Measurements from ENCODE around the gene LOXL3.
"Not testable (repeated sequence)": the region's sequence is repeated elsewhere in the genome, so short reads cannot be mapped to it uniquely, and the experiment has no call there.

LOXL3 gene

DNA sequence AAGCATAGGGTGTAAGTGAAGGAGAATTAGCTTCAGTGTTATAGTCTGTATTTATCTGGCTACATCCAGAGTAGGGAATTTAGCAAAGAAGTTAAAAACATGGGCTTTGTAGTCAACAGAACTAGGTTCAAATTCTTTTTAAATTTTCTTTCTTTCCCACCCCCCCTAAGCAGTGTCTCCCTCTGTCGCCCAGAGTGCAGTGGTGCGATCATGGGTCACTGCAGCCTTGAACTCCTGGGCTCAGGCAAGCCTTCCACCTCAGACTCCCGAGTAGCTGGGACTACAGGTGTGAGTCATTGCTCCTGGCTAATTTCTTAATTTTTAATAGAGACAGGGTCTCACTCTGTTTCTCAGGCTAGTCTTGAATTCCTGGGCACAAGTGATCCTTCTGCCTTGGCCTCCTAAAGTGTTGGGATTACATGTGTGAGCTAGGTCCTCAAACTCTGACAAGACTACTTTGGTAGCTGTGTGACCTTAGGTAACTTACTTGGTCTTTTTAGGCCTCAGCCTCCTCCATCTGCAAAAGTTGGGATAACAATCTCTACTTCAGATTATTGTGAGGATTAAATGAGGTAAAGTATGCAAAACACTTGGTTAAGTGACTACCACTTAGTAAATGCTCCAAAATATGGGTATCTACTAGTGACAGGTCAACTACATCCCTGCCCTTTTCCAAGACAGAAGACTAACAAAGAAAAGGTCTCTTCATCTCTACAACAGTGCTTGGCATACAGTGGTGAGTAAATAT lies 18.6 kb upstream of the LOXL3 start:
- no peak for DNase-seq

DNA sequence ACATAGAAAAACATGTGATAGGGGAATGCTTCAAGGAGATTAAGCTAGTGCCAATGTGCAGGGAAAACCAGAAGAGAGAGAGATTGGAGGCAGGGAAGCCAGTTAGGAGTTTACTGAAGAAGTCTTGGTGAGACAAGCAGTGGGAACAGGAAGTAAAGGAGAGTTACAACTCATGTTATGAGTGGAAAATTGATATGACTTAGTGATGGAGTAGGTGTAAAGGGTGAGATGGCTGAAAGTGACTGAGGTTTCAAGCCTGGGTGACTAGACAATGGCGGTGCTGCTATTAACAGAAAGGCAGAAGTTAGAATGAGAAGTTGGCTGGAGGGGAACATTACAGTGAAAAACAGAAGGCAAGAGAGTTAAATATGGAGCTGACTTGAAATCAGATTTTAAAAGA lies 17.3 kb upstream of the LOXL3 start:
- DNase-seq, result no peak

DNA sequence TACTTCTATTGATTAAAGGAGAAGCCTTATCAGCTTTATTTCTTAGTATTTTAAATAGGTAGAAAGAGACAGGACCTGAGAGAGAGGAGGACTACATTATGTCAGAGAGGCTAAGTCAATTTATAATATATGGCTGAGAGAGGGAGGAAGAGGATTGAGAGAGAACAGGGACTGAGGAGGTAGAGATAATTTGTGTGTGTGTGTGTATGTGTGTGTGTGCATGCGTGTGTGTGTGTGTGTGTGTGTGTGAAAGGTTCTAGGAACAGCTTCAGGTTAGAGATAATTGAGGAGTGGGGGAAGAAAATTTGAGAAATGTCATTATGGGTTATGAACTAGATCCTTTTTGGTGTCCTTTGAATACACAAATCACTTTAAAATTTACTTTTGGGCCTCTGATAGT lies 15.9 kb upstream of the LOXL3 start:
- DNase-seq, result no peak

DNA sequence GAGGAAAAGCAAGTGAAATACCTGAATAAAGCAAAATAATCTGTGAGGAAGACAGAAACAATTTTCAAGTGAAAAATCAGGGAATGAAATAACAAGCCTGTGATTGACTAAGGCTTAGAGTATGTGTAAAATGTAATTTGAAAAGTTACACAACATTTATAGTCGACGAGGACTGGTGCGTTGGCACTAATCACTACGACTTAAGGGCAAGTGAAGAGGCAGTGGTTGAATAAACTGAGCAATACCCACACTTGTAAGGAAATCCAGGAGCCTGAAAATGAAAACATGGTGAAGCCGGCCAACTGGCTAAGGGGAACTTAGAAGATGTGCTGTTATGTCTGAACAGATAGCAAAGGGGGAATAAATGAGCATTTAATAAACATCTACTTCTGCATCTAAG lies 14.1 kb upstream of the LOXL3 start:
- DNase-seq, result no peak

DNA sequence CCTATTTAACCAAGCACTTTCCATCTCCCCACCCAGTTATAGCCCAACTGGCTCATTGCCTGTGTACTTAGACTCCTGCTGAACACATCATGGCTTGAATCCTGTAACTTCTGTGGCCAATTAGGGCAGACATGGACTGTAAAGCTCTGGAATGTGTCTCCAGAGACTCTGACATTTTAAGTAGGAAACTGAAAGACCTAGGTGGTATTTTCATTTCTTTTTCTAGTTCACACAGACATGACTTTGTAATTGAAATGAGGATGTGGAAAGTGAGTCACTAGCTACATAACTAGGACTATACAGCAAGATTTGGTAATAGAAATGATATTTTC lies 13.0 kb upstream of the LOXL3 start:
- no peak for DNase-seq

DNA sequence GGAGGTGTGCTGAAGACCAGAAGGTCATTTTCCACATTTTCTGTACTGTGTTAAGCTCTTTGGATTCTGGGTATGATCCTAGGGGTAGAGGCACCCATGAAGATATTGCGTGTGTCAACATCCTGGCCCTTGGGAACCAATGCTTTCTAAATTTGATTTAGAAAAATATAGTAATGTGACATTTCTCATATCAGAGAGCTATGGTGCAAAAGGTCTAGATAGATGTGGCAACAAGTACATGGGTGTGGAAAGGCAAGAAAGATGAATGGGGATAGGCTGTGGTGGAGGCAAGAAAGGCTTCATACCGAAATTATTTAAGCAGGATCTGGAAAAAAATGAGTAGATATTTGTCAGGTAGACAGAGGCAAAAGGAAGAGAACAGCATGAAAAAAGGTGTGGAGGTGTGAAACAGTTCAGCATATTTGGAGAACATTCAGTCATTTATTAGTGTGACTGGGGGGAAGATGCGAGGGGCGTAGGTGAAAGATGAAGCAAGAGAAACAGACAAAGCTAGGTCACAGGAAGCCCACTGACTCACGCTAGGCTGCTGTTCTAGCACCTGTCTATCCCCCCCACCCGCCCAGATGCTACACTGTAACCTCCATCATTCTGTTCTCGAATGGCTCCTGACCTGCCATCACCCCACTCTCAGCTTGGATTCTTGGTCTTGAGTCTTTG lies 12.5 kb upstream of the LOXL3 start:
- DNase-seq, result no peak

DNA sequence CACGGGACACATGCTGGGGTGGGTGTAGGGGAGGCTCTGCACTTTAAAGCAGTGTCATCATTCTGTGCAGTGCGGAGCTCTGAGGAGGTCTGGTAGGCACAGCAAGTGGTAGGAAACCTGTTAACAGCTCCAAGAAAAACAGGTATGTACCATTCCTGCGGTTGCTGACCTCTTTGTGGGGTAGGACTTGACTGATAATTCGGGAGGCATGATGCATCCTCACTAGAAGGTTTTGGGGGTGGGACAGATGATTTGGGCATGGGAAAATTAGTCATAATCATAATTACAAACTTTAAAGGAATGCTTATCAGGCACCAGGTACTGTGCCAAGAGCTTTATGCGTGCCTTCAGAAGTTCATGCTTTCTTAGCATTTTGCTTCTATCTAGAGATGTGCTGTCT lies 10.5 kb upstream of the LOXL3 start:
- no peak for DNase-seq

DNA sequence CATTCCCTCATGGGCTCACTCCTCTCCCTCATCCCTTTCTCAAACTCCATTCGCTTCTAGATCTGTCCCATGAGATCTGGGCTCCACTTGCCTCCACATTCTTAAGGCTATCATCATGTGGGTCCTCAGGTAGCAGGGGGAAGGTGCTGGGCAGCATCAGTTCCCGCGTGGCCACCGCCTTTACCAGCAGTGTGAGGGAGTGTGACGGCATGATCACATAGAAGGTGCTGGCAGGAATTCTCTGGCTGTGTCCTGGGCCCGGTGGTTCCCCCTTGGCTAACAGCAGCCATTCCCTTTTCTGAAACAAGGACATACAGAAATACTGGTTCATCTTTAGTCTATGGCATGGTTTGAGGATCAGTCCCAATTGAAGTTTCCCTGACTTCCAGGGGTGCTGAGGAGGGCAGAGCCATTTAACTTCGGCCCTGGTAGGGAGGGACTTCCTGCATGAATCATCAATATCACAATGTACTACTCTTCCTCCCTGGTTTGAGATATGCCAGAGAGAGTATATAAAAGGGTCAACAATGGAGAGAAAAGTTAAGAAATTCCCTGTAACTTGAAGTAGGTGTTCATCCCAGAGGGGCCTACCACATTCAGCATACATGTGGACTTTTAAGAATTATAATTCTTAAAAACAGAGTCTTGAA lies 8.5 kb upstream of the LOXL3 start:
- no peak for DNase-seq

DNA sequence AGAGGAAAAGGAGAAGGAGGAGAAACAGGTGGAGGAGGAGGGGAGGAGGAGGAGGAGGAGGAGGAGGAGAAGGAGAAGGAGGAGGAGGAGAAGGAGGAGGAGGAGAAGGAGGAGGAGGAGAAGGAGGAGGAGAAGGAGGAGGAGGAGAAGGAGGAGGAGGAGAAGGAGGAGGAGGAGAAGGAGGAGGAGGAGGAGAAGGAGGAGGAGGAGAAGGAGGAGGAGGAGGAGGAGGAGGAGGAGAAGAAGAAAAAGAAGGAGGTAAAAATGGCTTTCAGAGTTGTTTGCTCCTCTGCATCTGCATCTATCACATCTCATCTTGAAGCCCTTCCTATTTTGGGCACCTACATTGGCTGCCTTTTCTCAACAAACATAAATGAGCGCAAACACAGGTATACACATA lies 7.3 kb upstream of the LOXL3 start:
- DNase-seq, result not testable (repeated sequence)

DNA sequence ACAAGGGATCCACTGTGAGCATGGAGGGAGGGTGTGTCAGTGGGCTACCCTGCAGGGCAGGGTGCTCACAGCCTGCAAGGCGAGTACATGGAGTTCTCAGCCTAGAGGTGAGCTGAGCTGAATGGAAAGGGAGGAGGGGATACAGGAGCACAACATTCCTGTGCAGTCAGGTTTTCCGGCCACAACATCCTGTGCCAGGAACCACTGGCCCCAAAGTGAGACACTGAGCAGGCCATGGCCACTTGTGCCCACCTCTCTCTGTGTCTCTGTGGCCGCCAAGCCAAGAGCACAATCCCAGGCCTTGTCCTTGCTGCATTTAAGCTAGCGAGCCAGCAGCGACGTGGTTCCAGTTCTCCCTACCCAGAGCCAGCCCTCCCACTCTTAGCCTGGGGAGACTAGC lies 6.8 kb upstream of the LOXL3 start:
- no peak for DNase-seq

DNA sequence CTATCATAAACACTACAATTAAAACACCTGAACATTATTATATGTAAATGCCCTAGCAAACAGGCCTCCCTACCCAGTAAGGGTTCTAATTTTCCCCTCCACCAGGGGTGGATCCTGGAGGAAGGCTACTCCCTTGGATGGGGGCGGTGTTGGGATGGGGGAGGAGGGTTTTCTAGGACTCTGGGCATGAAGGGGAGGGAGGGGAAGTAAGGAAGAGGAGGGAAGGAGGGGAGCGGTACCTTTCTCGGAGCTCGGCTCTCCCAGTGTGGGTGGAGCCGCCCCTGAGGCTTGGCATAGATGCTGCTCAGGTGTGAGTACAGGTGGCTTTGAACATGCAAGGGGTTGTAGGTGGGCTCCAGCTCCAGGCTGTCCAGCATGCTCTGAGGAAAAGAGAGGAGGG lies 6.2 kb upstream of the LOXL3 start:
- DNase-seq, result no peak

DNA sequence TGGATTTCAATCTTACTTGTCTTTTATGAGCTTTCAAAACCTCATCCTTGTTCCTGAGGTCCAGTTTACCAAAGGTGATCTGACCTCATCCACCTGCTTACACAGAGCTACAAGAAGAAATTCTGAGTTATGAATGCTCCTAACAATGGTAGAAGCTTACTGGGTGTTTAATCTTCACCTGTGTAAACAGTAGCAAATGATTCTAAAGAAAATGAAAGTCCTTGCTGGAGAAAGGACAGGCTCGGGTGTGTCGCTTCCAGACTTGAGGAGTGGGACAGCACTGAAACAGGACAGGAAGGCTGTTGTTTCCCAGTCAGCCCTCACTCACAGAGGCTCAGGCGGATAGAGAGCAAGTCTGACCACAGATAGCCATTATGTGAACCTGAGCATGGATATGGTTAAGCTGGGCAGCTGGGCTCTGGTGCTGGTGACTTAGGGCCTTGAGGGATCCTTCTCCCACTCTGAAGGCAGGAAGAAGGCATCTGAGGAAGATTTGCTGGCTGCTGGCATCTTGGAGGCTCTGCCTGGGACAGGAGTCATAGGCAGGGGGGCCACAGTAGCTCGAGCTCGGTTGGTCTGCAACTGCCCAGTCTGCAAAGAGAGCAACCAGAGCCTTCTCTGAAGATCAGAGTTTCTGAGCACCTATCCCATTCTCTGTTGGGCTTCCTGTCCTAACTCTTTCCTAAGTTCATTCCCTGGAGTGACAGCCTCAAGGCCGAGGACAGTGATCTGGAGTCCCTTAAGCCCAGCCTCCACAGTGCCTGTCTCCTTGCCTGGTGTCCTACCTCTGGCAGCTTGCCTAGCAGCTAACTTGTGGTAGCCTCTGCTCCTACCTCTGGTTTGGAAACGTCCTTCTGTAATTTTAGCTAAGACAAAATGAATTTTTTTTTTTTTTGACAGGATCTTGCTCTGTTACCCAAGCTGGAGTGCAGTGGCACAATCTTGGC lies 4.8 kb upstream of the LOXL3 start:
- no peak for DNase-seq

DNA sequence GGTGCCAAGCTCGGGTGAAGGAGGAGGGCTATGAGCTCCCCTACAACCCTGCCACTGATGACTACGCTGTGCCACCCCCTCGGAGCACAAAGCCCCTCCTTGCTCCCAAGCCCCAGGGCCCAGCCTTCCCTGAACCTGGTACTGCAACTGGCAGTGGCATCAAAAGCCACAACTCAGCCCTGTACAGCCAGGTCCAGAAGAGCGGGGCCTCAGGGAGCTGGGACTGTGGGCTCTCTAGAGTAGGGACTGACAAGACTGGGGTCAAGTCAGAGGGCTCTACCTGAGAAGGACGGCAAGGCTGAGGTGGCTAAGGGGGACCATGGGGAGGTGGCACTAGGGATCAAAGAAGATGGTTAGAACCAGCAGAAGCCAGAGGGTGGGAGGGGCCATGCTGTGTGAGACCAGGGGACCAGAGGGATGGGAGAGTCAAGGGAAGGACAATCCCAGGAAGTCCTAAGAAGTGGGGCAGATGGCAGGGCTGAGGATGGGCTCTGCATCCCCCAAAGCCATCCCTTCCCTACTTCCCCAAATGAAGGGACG lies 3.2 kb upstream of the LOXL3 start:
- DNase-seq, result no peak

DNA sequence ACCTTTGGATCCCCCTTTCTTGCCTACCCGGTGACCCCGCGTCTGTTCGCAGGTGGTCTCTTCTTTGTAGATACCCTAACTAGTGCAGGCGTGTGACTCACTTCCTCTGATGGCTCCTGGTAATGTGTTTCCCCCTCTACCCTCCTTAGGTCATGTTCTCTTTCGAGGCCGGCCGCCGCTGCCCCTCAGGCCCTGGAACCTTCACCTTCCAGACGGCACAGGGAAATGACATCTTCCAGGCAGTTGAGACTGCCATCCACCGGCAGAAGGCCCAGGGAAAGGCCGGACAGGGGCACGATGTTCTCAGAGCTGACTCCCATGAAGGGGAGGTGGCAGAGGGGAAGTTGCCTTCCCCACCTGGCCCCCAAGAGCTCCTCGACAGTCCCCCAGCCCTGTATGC lies 2.4 kb upstream of the LOXL3 start:
- DNase-seq, result no peak

DNA sequence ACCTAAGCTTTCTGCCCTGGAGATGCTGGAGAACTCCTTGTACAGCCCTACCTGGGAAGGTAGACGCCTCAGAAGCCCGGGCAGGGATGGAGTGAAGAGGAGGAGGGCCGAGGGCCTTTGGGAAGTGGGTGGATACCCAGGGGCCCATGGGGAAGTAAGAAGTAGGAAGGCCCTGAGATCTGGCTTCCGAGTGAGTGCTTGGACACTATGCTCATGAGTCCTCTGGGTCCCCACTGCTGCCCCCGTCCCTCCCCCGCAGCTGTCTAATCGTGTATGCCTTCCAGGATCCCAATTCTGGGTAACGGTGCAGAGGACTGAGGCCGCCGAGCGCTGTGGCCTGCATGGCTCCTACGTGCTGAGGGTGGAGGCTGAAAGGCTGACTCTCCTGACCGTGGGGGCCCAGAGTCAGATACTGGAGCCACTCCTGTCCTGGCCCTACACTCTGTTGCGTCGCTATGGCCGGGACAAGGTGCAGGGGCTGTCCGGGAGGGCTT lies 1.9 kb upstream of the LOXL3 start:
- no peak for DNase-seq

DNA sequence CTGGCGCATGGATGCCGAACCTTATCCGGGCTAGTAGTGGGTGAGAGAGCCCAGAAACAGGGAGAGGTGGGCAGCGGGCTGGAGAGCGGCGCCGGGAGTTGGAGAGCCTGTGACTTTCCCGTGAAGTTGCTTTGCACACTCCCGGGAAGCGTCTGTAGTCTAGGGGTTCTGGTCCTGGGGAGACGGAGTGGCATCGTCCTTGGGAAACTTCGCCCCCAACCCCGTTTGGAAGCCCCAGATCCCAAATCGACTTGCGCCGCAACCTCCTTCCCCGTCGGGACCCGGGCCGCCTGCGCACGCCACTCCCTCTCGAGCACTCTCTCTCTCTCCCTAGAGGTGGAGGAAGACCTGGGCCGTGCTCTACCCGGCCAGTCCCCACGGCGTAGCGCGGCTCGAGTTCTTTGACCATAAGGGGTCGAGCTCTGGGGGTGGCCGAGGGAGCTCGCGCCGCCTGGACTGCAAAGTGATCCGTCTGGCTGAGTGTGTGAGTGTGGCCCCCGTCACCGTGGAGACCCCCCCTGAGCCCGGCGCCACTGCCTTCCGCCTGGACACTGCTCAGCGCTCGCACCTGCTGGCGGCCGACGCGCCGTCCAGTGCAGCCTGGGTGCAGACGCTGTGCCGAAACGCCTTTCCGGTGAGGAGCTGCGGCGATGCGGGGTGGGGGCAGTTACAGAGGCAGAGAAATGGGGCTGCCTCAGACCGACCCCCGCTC lies 1.2 kb upstream of the LOXL3 start:
- DNase-seq, result peak; percentile 39

DNA sequence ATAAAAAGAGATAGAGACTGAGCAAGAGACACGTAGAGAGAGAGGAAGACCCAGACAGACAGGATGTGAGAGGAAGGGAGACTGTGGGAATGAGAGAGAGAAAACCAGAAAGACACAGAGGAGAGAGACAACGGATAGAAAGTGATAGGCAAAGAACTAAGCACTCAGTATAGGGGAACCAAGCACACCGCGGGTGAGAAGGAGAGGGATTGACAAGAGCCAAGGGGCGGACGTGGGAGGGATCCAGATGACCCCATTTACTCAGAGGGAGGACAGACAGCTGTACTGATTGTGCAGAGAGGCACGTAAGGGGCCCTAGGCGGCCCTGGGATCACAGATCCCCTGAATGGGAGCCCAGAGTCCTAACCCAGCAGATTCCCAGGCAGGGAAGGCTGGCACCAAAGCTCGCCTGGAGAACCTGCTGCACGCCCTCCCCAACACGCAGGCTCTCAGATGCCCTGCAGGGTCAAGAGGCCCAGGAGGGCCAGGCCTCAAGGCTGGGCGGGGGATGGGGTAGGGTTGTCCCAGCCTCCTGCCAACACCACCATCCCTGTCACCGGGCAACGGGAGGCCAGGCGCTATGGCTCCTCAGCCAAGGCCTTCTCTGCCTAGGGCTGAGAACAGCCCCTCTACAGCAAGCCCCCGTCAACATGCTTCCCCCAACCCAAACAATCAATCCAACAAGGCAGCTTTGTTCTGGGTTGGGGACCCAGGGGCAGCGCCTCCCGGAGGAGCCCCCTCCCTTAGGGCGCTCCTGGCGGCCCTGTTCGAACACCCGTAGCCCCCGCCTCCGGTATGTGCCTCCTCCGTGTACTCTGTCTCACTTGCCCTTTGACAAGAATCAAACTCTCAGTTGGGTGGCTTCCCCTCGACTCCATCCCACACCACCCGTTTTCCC lies 579 bp downstream of the LOXL3 start:
- no peak for DNase-seq

DNA sequence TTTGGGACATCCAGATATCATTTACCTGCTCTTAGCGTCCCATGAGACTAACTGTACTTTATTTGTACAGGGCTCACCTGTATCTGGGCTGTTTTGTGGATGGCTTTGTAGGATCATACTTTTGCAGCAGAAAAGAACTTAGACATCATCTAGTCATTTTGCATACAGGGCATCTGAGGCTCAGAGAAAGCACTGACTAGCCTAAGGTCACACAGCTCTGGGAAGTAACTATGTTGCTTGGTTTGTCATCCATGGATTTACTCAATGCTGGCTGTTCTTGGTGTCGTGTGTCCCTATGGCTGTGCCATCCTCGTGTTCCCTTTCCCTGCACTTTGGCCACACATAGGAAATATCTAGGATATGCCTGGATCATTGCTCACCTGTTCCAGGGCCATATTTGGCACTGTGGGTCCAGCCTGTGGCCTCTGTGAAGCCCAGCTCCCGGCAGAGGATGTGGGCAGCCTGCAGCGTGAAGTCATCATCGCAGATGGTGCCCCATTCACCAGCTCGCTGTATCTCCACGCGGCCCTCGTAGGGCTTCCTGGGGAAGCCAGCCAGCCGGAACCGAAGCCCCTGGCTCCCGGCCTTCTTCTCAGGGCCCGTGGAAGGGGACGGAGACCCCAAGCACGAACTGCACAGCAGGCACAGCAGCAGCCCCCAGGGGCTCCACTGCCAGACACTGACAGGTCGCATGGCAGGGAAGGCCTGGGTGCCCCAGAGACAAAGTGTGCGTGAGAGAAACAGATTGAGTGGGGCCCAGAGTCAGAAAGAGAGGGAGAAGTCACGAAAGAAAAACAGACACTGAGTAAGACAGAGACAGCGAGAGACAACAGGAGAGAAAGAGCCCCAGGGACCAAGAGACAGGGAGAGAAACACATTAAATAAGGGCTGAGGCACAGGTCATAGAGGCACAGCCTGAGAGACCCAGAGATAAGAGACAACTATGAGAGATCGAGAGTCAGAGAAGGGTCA lies 1.5 kb downstream of the LOXL3 start:
- DNase-seq, result no peak

DNA sequence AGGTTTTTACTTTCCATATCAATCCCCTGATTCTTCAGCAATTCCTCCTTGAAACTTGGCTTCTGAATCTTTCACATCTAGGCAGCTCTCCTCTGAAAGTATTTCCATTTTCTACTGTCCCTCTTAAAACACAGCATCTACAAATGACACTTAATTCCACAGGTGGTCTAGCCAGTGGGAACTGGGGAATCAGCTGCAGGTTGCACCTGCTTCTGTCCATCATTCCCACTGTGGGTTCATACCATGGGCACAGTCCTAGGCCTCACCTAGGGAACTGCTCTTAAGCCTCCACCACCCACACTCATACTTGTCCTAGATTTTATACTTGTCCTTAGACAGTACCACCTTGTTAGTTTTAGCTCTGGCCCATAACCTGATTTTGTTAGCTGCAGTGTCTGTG lies 2.2 kb downstream of the LOXL3 start:
- no peak for DNase-seq

DNA sequence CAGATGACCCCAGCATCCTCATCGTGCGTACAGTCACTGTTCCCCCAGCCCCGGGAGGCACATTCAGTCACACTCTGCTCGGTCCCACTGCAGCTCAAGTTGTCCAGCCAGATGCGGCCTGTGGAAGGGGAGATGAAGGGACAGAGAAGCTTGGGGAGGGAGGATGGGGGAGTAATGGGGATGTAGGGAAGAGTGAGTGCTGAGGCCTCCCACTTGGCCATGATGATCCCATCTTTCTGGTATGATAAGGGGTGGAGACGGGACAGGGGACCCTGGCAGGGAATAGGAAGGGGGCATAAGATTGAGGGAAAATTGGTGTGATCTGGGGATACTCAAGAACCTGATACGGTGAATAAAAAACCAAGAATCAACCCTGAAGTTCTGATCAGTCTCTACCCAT lies 3.5 kb downstream of the LOXL3 start:
- DNase-seq, result no peak

Data from DMS79 treated with DMSO at 0.1 percent for 48 hours (cell line).